ENCODE data around the gene P4HA2.

DNA sequence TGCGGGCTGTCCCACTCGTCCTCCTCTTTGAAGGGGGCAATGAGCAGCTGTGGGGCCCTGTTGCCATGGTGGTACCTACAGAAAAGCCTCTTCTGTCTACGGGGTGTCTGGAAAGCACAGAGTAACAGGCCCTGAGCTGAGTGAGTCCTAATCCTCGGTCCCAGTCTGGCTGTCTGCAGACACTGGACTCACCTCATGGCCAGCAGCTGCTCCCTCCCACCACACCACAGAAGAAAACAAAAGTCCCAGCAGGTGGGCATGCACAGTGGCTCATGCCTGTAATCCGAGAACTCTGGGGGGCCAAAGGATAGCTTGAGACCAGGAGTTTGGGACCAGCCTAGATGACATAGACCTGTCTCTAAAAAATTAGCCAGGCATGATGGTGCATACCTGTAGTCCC lies 19.9 kb downstream of the P4HA2 start:
- TF ChIP-seq, protein P1, sequence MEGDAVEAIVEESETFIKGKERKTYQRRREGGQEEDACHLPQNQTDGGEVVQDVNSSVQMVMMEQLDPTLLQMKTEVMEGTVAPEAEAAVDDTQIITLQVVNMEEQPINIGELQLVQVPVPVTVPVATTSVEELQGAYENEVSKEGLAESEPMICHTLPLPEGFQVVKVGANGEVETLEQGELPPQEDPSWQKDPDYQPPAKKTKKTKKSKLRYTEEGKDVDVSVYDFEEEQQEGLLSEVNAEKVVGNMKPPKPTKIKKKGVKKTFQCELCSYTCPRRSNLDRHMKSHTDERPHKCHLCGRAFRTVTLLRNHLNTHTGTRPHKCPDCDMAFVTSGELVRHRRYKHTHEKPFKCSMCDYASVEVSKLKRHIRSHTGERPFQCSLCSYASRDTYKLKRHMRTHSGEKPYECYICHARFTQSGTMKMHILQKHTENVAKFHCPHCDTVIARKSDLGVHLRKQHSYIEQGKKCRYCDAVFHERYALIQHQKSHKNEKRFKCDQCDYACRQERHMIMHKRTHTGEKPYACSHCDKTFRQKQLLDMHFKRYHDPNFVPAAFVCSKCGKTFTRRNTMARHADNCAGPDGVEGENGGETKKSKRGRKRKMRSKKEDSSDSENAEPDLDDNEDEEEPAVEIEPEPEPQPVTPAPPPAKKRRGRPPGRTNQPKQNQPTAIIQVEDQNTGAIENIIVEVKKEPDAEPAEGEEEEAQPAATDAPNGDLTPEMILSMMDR (IDR thresholded peaks at IDR 0.05) = no peak
- TF ChIP-seq POLR2A (IDR thresholded peaks at IDR 0.05) = no peak
- TF ChIP-seq POLR2AphosphoS5 (IDR thresholded peaks at IDR 0.05) = no peak
- no peak for TF ChIP-seq EP300 (IDR thresholded peaks at IDR 0.05)
